Hepatocyte (in vitro differentiated cells): ENCODE results near the gene SMPX.

ENCODE experiments used
- CTCF ChIP-seq: fragments of 200-600 bp; sonication (generic); IDR thresholded peaks from 2 replicates; pipeline ENCODE4 v1.5.1; 2016; ENCODE audit warnings: antibody characterized with exemption, mild to moderate bottlenecking; ENCODE audit not compliant: poor library complexity
- EZH2 ChIP-seq: fragments of 200-600 bp; sonication (generic); IDR thresholded peaks from 2 replicates; pipeline ENCODE4 v1.6.1; 2016; ENCODE audit warnings: antibody characterized with exemption, mild to moderate bottlenecking, borderline replicate concordance
- EZH2phosphoT487 ChIP-seq: fragments of 200-600 bp; sonication (generic); IDR thresholded peaks from one replicate; pipeline ENCODE4 v1.6.1; 2018; ENCODE audit warnings: antibody characterized with exemption, mild to moderate bottlenecking, low read depth, moderate library complexity; ENCODE audit not compliant: unreplicated experiment, severe bottlenecking

GRCh38 chrX:21764008-21764407 is 6.1 kb upstream of the SMPX start:
- TF ChIP-seq CTCF, result no peak
- no peak for TF ChIP-seq EZH2phosphoT487
- TF ChIP-seq EZH2, result no peak
